Motor neuron (in vitro differentiated cells): ENCODE data around the gene TP53BP2. TPM values are rescaled to one million over a fixed set of nuclear protein-coding genes. Genes with fewer than 3 reads are reported as not detected.
A peak's percentile ranks its signal among the peaks of the same experiment; 100 is the strongest.
"Not testable (repeated sequence)": the region's sequence is repeated elsewhere in the genome, so short reads cannot be mapped to it uniquely, and the experiment has no call there.

Experiments used
- ATAC-seq, 8 experiments: fragments of 200-7000 bp; cut with Tn5 transposase; replicated peaks in 6 of 8; 2 replicates each; pipeline ENCODE4 v1.8.0; 2021; ENCODE audit warnings: mild to moderate bottlenecking in 8 of 8, moderate library complexity in 8 of 8
- H3K27ac ChIP-seq, 2 donors: fragments of 250-450 bp; sonication (Bioruptor Pico); 2 replicates each; pipeline ENCODE4 v1.9.0; 2021; ENCODE audit warnings: antibody characterized with exemption in 2 of 2, mild to moderate bottlenecking in 2 of 2, moderate library complexity in 1 of 2
- H3K4me1 ChIP-seq, 2 donors: fragments of 250-450 bp; sonication (Bioruptor Pico); replicated peaks in 1 of 2; 2 replicates each; pipeline ENCODE4 v1.6.1; 2021; ENCODE audit warnings: antibody characterized with exemption in 2 of 2, mild to moderate bottlenecking in 2 of 2, moderate library complexity in 1 of 2
- H3K4me3 ChIP-seq, 5 donors: fragments of 250-450 bp; sonication (Bioruptor Pico); 2 replicates each; pipeline ENCODE4 v1.9.0; 2021; ENCODE audit warnings: antibody characterized with exemption in 5 of 5, mild to moderate bottlenecking in 5 of 5, moderate library complexity in 4 of 5
- WGBS, 10 experiments: fragments of 450-650 bp; shearing (Covaris generic); methylation state at CpG; one replicate each; pipeline ENCODE4 v1.0.0; 2022; 5-methylcytosine and 5-hydroxymethylcytosine counted together
- in situ Hi-C, 9 experiments: fragments of 400-800 bp; cut with MboI; loops; one replicate each; pipeline ENCODE4 v1.15.0; 2021; ENCODE audit warnings: low sequenced_read_pairs in 9 of 9, low pct_unique_long_range_greater_than_20kb in 2 of 9; ENCODE audit not compliant: unreplicated experiment in 9 of 9
- total RNA-seq, 8 experiments: library from RNA; unstranded; fragments of 300-600 nt; gene quantifications; 2 replicates each; pipeline versions ENCODE4 v1.2.3 to v1.2.4, GENCODE V29; 2022

TP53BP2 gene
- total RNA-seq, 8 experiments from 2014 or later: 13.1 to 40.2 (median 23.3) TPM

DNA sequence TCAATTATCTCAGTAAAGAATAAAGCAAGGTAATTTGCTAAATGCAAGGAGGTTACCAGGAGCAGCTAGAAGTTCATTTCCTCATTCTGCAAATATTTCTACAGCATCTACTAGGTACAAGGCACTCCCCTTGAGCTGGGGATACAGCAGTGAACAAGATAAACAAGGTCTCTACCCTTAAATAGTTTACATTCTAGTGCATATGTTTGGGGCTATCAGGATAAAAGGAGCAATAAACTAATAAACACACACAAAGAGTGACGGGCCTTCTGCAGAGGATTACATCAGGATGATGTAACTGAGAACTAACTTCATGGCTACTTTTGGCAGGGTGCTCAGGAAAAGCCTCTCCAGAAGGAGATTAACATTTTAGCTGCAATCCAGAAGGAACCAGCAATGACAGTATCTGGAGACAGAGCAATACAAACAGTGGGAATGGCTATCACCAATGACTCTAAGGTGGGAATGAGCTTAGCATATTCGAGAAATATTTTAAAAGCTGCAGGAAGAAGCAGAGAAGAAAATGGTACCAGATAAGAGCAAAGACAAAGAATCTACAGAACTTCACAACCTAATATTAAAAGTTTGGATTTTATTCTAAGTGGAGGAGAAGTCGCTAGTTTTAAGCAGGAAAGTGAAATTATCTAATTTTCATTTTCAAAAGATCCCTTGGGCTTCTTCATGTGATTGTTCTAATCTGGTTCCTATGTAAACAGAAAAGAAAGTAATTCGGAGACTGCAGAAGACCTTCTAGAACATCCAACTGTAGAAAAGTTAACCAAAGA, 25.8 kb downstream of the TP53BP2 start:
- Histone ChIP-seq H3K27ac (peak overlapping the region in 1 of 2 donors; percentile 44), H3K4me1 (peaks cover 0 to 4% of the 10 kb centered on the region in 2 donors), H3K4me3 (no peak overlapping the region)
- ATAC-seq: peak; percentile 22 to 62 (median 50)
- in situ Hi-C loops: no loop called here
- 10 to 100% (median 81%) methylated on average over 1 to 4 of the region's 4 CpGs for WGBS, 10 experiments

DNA sequence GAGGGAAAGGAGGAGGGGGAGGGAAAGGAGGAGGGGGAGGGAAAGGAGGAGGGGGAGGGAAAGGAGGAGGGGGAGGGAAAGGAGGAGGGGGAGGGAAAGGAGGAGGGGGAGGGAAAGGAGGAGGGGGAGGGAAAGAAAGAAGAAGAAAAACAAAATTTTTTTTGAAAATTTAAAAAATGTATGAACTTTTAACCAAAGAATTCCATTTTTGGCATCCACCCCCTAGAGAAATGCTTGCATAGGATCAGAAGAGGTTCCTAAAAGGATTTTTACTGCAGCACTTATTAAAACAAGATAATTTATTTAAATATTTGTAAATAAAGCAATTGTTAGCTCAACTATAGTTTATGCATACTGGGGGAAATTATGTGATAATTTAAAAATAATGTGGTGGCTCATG, 28.5 kb downstream of the TP53BP2 start:
- H3K4me1 ChIP-seq, H3K4me3 ChIP-seq, in situ Hi-C loops, ATAC-seq, H3K27ac ChIP-seq: not testable (repeated sequence)

GRCh38 chr1:223815865-223816264, 29.9 kb downstream of the TP53BP2 start:
- no peak for ATAC-seq
- Histone ChIP-seq H3K27ac (no peak overlapping the region), H3K4me1 (peaks cover 0 to 4% of the 10 kb centered on the region in 2 donors), H3K4me3 (no peak overlapping the region)
- in situ Hi-C loops: no loop called here
- 83 to 100% (median 96%) methylated on average over 1 to 3 of the region's 3 CpGs; no CpG with 5 or more reads in 3 of the 10 experiments for WGBS, 10 experiments

GRCh38 chr1:223815020-223815853, 30.5 kb downstream of the TP53BP2 start:
- ATAC-seq: no peak
- H3K4me3 ChIP-seq: no peak overlapping the region
- no peak overlapping the region for H3K27ac ChIP-seq
- H3K4me1 ChIP-seq: peaks cover 0 to 4% of the 10 kb centered on the region in 2 donors
- WGBS, 10 experiments: 33 to 100% (median 89%) methylated on average over 1 to 4 of the region's 4 CpGs
- in situ Hi-C loops: no loop called here

GRCh38 chr1:223813645-223814044, 32.1 kb downstream of the TP53BP2 start:
- H3K4me3 ChIP-seq: no peak overlapping the region
- no peak overlapping the region for H3K27ac ChIP-seq
- in situ Hi-C loops: no loop called here
- no peak for ATAC-seq
- no peaks in the 10 kb centered on the region for H3K4me1 ChIP-seq

DNA sequence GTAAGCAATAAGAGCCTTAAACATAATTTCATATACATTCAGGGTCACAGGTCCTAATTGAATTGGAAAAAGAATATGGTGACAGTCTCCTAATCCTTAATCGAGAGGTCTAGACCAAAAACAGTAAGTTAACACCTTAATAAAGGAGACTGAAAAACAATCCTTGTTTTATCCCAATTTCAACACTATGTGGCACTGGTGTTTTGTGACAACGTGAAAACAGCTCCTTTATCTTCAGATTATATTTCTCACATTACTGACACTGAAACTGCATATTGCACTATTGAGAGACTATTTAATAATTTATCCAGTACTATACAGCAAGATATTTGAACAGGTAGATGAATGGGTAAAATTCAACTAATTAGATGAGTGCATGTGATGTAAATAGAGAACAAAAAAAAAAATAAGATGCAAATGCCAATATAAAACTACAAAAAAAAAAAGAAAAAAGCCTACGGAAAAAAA, 34.1 kb downstream of the TP53BP2 start:
- H3K4me3 ChIP-seq: no peak overlapping the region
- H3K27ac ChIP-seq: no peak overlapping the region
- in situ Hi-C loops: no loop called here
- H3K4me1 ChIP-seq: no peaks in the 10 kb centered on the region
- 33 to 92% (median 65%) methylated on average over 2 to 3 of the region's 3 CpGs for WGBS, 10 experiments
- ATAC-seq: peak in 5 of 8 experiments; percentile 37 to 67 (median 54)

DNA sequence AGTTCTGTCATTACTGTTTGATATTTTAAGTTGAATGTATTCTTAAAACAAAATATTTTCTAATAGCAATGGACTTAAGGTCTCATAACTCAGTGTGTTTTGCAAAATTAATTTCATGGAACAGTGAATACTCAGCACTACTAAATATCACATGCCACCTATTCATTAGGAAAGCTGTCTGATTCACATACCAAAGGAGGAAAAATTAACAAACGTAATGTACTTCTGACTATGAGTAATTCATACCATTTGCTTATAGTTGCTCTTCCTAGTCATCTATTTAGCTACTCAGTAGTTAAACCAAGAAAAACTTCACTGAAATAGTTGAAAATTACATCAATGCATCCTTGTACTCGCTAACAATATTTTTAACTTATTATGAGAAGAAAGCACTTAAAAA, 35.2 kb downstream of the TP53BP2 start:
- 50 to 100% (median 92%) methylated on average over 1 to 2 of the region's 2 CpGs; no CpG with 5 or more reads in 1 of the 10 experiments for WGBS, 10 experiments
- in situ Hi-C loops: no loop called here
- no peak overlapping the region for H3K27ac ChIP-seq
- no peaks in the 10 kb centered on the region for H3K4me1 ChIP-seq
- no peak overlapping the region for H3K4me3 ChIP-seq
- ATAC-seq: no peak

DNA sequence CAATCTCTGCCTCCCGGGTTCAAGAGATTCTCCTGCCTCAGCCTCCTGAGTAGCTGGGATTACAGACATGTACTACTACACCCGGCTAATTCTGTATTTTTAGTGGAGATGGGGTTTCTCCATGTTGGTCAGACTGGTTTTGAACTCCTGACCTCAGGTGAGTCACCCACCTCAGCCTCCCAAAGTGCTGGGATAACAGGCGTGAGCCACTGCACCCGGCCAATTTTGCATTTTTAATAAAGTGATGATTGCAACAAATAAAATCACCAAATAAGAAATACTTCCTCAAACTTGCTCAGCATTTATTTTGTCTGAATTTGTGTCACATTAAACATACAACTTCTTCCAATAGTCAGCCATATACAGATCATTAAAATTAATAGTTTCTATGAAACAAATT, 35.8 kb downstream of the TP53BP2 start:
- in situ Hi-C loops: not testable (repeated sequence)

GRCh38 chr1:223803211-223803610, 42.5 kb downstream of the TP53BP2 start:
- peaks cover 0 to 10% of the 10 kb centered on the region in 2 donors for H3K4me1 ChIP-seq
- peak in 2 of 8 experiments; percentile 28 to 75 for ATAC-seq
- in situ Hi-C loops: no loop called here
- WGBS, 10 experiments: 86 to 100% (median 93%) methylated on average over 2 to 7 of the region's 7 CpGs
- peak overlapping the region in 1 of 2 donors; percentile 9 for H3K27ac ChIP-seq
- H3K4me3 ChIP-seq: no peak overlapping the region

More for the DNA sequence above, 35.8 kb downstream of the TP53BP2 start:
- not testable (repeated sequence) for H3K4me3 ChIP-seq, ATAC-seq, H3K4me1 ChIP-seq, H3K27ac ChIP-seq
- 53 to 100% (median 96%) methylated on average over 2 to 4 of the region's 4 CpGs; no CpG with 5 or more reads in 2 of the 10 experiments for WGBS, 10 experiments

GRCh38 chr1:223802602-223803001, 43.1 kb downstream of the TP53BP2 start:
- peaks cover 0 to 10% of the 10 kb centered on the region in 2 donors for H3K4me1 ChIP-seq
- in situ Hi-C loops: no loop called here
- H3K4me3 ChIP-seq: no peak overlapping the region
- WGBS, 10 experiments: 46 to 89% (median 71%) methylated on average over 1 to 4 of the region's 4 CpGs; no CpG with 5 or more reads in 1 of the 10 experiments
- peak in 3 of 8 experiments; percentile 56 to 89 (median 62) for ATAC-seq
- peak overlapping the region in 1 of 2 donors; percentile 9 for H3K27ac ChIP-seq

DNA sequence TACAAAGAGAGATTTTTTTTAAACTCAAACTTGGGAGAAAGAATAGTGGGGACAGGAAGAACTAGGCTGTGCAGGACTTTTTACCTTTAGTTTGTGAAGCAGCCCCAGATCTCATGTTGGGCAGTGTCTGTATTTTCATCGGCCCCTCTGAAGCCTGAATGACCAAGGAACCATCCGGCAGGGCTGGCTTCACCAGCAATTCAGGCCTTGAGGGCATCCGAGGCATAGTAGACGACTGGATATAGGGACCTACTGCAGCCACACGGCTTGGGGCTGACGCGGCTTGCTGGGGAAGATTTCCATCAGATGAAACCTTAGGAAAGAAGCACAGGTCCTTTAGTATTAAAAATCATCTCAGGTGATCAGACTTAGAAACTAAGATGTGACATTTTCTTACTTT, 43.7 kb downstream of the TP53BP2 start:
- no peak for ATAC-seq
- 80 to 100% (median 92%) methylated on average over 1 to 7 of the region's 7 CpGs; no CpG with 5 or more reads in 4 of the 10 experiments for WGBS, 10 experiments
- Histone ChIP-seq H3K4me3 (no peak overlapping the region), H3K27ac (no peak overlapping the region), H3K4me1 (peaks cover 0 to 10% of the 10 kb centered on the region in 2 donors)
- in situ Hi-C loops: no loop called here

GRCh38 chr1:223796210-223796609, 49.5 kb downstream of the TP53BP2 start:
- WGBS, 10 experiments: 90 to 100% (median 98%) methylated on average over 1 to 7 of the region's 7 CpGs; no CpG with 5 or more reads in 1 of the 10 experiments
- no peak overlapping the region for H3K27ac ChIP-seq
- no peak for ATAC-seq
- H3K4me1 ChIP-seq: no peaks in the 10 kb centered on the region
- in situ Hi-C loops: loop anchor here in 1 of 9 experiments (25.0 kb wide), 1 partner anchor 266 kb away; no protein-coding TSS in a partner anchor
- no peak overlapping the region for H3K4me3 ChIP-seq
